T47D (cell line): ENCODE data around the gene CCDC175.

Source experiments
- DNase-seq, 2 experiments: peaks; one replicate each; pipeline versions ENCODE4 v3.0.0 to v3.0.0-alpha.2; 2011 to 2012; ENCODE audit warnings: low read depth in 1 of 2, low spot score in 1 of 2
- JUND ChIP-seq: IDR thresholded peaks from 2 replicates; pipeline ENCODE4 v1.6.1; 2012; ENCODE audit warnings: low read depth
- in situ Hi-C: cut with HindIII; loops from 2 replicates; pipeline ENCODE4 v1.10.0; 2016; ENCODE audit warnings: low sequenced_read_pairs, low pct_unique_long_range_greater_than_20kb

The CCDC175 gene

GRCh38 chr14:59530349-59530748, 46.3 kb downstream of the CCDC175 start:
- no peak for DNase-seq

GRCh38 chr14:59529189-59529588, 47.4 kb downstream of the CCDC175 start:
- in situ Hi-C loops = no loop called here
- no peak for DNase-seq
- no peak for TF ChIP-seq JUND

More at GRCh38 chr14:59530349-59530748, 46.3 kb downstream of the CCDC175 start:
- no peak for TF ChIP-seq JUND
- in situ Hi-C loops = no loop called here

GRCh38 chr14:59520224-59520623, 56.4 kb downstream of the CCDC175 start:
- DNase-seq = no peak
- no peak for TF ChIP-seq JUND
- in situ Hi-C loops = no loop called here

GRCh38 chr14:59511916-59512575, 64.6 kb downstream of the CCDC175 start:
- DNase-seq = peak in 1 of 2 experiments; percentile 21
- no peak for TF ChIP-seq JUND
- in situ Hi-C loops = no loop called here

- peak; percentile 29 to 35 for DNase-seq
- no peak for TF ChIP-seq JUND
- in situ Hi-C loops = no loop called here
Measured at GRCh38 chr14:59510966-59511365, 65.6 kb downstream of the CCDC175 start.

GRCh38 chr14:59510001-59510400, 66.6 kb downstream of the CCDC175 start:
- in situ Hi-C loops = no loop called here
- no peak for DNase-seq
- TF ChIP-seq JUND = no peak

GRCh38 chr14:59509101-59509500, 67.5 kb downstream of the CCDC175 start:
- TF ChIP-seq JUND = no peak
- in situ Hi-C loops = no loop called here
- no peak for DNase-seq

GRCh38 chr14:59507752-59508103, 68.9 kb downstream of the CCDC175 start:
- DNase-seq = peak in 1 of 2 experiments; percentile 26
- no peak for TF ChIP-seq JUND
- in situ Hi-C loops = no loop called here

- TF ChIP-seq JUND = no peak
- in situ Hi-C loops = no loop called here
Measured at GRCh38 chr14:59507063-59507751, 69.4 kb downstream of the CCDC175 start.

GRCh38 chr14:59503256-59503655, 73.4 kb downstream of the CCDC175 start:
- no peak for TF ChIP-seq JUND
- no peak for DNase-seq
- in situ Hi-C loops = no loop called here

More at GRCh38 chr14:59507063-59507751, 69.4 kb downstream of the CCDC175 start:
- peak in 1 of 2 experiments; percentile 75 for DNase-seq

GRCh38 chr14:59500732-59501131, 75.9 kb downstream of the CCDC175 start:
- no peak for DNase-seq
- in situ Hi-C loops = no loop called here
- TF ChIP-seq JUND = no peak

GRCh38 chr14:59492384-59492783, 84.2 kb downstream of the CCDC175 start:
- in situ Hi-C loops = no loop called here
- no peak for DNase-seq
- no peak for TF ChIP-seq JUND

GRCh38 chr14:59490756-59491155, 85.9 kb downstream of the CCDC175 start:
- TF ChIP-seq JUND = no peak
- in situ Hi-C loops = no loop called here
- no peak for DNase-seq
